CD14-positive monocyte (primary cell): ENCODE data around the gene BAX. TPM values are rescaled to one million over a fixed set of nuclear protein-coding genes. Genes with fewer than 3 reads are reported as not detected.

ENCODE experiments used
- DNase-seq, 3 donors: peaks; one replicate each; pipeline ENCODE4 v3.0.0-alpha.2; 2011 to 2022
- H2AFZ ChIP-seq: 2 replicates; pipeline ENCODE4 v1.6.0; 2012; ENCODE audit warnings: mild to moderate bottlenecking, low read depth, low read length, inconsistent platforms; ENCODE audit not compliant: insufficient read depth, poor library complexity, severe bottlenecking
- H3K27ac ChIP-seq, 2 donors: 1 replicate in 1 of 2; 2 replicates in 1 of 2; pipeline ENCODE4 v1.5.1; 2012 to 2013; ENCODE audit warnings: low read length in 2 of 2, control low read depth in 1 of 2, inconsistent platforms in 1 of 2, low read depth in 1 of 2, mild to moderate bottlenecking in 1 of 2
- H3K27me3 ChIP-seq, 2 donors: one replicate each; pipeline versions ENCODE4 v1.6.0 to v1.6.1; 2011 to 2013; ENCODE audit warnings: low read length in 2 of 2; ENCODE audit not compliant: control insufficient read depth in 2 of 2, insufficient read depth in 2 of 2
- H3K36me3 ChIP-seq, 2 donors: replicated peaks in 1 of 2; 1 replicate in 1 of 2; 2 replicates in 1 of 2; pipeline versions ENCODE4 v1.5.1 to v1.6.1; 2012 to 2013; ENCODE audit warnings: low read length in 2 of 2, control low read depth in 1 of 2, inconsistent platforms in 1 of 2, mild to moderate bottlenecking in 1 of 2; ENCODE audit not compliant: insufficient read depth in 2 of 2, control insufficient read depth in 1 of 2
- H3K4me1 ChIP-seq, 2 donors: 1 replicate in 1 of 2; 2 replicates in 1 of 2; pipeline versions ENCODE4 v1.5.1 to v1.6.1; 2012 to 2013; ENCODE audit warnings: low read length in 2 of 2, control low read depth in 1 of 2, inconsistent platforms in 1 of 2, mild to moderate bottlenecking in 1 of 2, moderate library complexity in 1 of 2; ENCODE audit not compliant: insufficient read depth in 2 of 2, control insufficient read depth in 1 of 2
- H3K4me2 ChIP-seq: replicated peaks from 2 replicates; pipeline ENCODE3; 2012; ENCODE audit warnings: low read length, moderate library complexity, mild to moderate bottlenecking; ENCODE audit not compliant: poor library complexity, severe bottlenecking; ENCODE audit errors: extremely low read depth
- H3K4me3 ChIP-seq, 3 experiments: fragments of 200-600 bp in 1 of 3; sonication (generic) in 1 of 3; replicated peaks in 1 of 3; 1 replicate in 2 of 3; 2 replicates in 1 of 3; pipeline ENCODE4 v1.5.1; 2011 to 2013; ENCODE audit warnings: low read length in 3 of 3, mild to moderate bottlenecking in 3 of 3, control low read depth in 2 of 3, low read depth in 2 of 3, inconsistent platforms in 1 of 3, moderate library complexity in 1 of 3
- H3K79me2 ChIP-seq: 2 replicates; pipeline ENCODE4 v1.6.0; 2012; ENCODE audit warnings: mild to moderate bottlenecking, control low read depth, inconsistent platforms, low read length, moderate library complexity; ENCODE audit not compliant: insufficient read depth
- H3K9ac ChIP-seq: 2 replicates; pipeline ENCODE4 v1.6.0; 2017; ENCODE audit warnings: low read length, mild to moderate bottlenecking; ENCODE audit not compliant: insufficient read depth, poor library complexity, severe bottlenecking
- H3K9me3 ChIP-seq, 2 donors: replicated peaks in 1 of 2; 1 replicate in 1 of 2; 2 replicates in 1 of 2; pipeline versions ENCODE4 v1.5.1 to v1.6.1; 2012 to 2013; ENCODE audit warnings: low read length in 2 of 2, control low read depth in 1 of 2; ENCODE audit not compliant: control insufficient read depth in 1 of 2, insufficient read depth in 1 of 2
- H4K20me1 ChIP-seq: 2 replicates; pipeline ENCODE4 v1.6.0; 2012; ENCODE audit warnings: mild to moderate bottlenecking, low read length, control low read depth, moderate library complexity; ENCODE audit not compliant: insufficient read depth
- H3K27ac Mint-ChIP-seq, 7 donors: one replicate each; pipeline ENCODE4 v1.8.0; 2020; ENCODE audit warnings: mild to moderate bottlenecking in 7 of 7, mixed read lengths in 7 of 7, moderate library complexity in 6 of 7, inconsistent platforms in 2 of 7
- H3K27me3 Mint-ChIP-seq, 3 donors: one replicate each; pipeline ENCODE4 v1.8.0; 2021 to 2022; ENCODE audit warnings: low read depth in 3 of 3, mild to moderate bottlenecking in 3 of 3, mixed read lengths in 3 of 3, moderate library complexity in 3 of 3, inconsistent platforms in 1 of 3
- H3K36me3 Mint-ChIP-seq, 2 donors: one replicate each; pipeline ENCODE4 v1.8.0; 2020; ENCODE audit warnings: mixed read lengths in 2 of 2, inconsistent platforms in 1 of 2, mild to moderate bottlenecking in 1 of 2
- H3K4me1 Mint-ChIP-seq: one replicate; pipeline ENCODE4 v1.8.0; 2020; ENCODE audit warnings: mild to moderate bottlenecking, mixed read lengths
- H3K4me3 Mint-ChIP-seq, 2 donors: one replicate each; pipeline ENCODE4 v1.8.0; 2020; ENCODE audit warnings: mild to moderate bottlenecking in 2 of 2, mixed read lengths in 2 of 2, moderate library complexity in 1 of 2
- H3K9me3 Mint-ChIP-seq, 7 donors: one replicate each; pipeline ENCODE4 v1.8.0; 2020 to 2022; ENCODE audit warnings: mixed read lengths in 7 of 7, mild to moderate bottlenecking in 6 of 7, moderate library complexity in 6 of 7, inconsistent platforms in 2 of 7
- CTCF ChIP-seq: fragments of 200-600 bp; IDR thresholded peaks from one replicate; pipeline ENCODE4 v1.8.0; 2022; ENCODE audit warnings: antibody characterized with exemption, mild to moderate bottlenecking
- WGBS: methylation state at CpG from one replicate; pipeline ENCODE4 v1.1.5; 2013; ENCODE audit warnings: missing lambda C conversion rate; ENCODE audit not compliant: insufficient coverage; 5-methylcytosine and 5-hydroxymethylcytosine counted together
- intact Hi-C, 2 donors: fragments of 100-400 bp; cut with micrococcal nuclease; formaldehyde crosslinking; loops; one replicate each; pipeline versions ENCODE4 v1.15.0 to v1.15.1; 2023
- polyA plus RNA-seq, 3 donors: library from polyadenylated mRNA; depleted of rRNA in 1 of 3; unstranded in 2 of 3; stranded (reverse) in 1 of 3; fragments of 300-500 nt in 2 of 3; fragments of >200 nt in 1 of 3; fragmentation: Illumina TruSeq in 2 of 3; gene quantifications; 1 replicate in 2 of 3; 2 replicates in 1 of 3; pipeline ENCODE4 v1.2.3, GENCODE V29; 2012 to 2021

Gene BAX
- polyA plus RNA-seq, 3 donors, result 69.2 to 135 (median 80.5) TPM

DNA sequence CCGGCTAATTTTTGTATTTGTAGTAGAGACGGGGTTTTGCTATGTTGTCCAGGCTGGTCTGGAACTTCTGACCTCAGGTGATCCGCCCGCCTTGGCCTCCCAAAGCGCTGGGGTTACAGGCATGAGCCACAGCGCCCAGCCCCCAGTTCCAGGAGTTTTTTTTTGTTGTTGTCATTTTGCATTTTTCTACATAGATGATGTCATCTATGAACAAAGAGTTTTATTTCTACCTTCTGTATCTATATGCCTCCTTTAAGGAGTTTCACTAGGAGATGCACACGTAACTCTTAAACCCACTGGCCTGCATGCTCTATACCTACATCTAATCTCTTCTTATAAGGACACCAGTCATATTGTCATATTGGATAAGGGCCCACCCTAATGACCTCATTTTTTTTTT is 16.4 kb upstream of the BAX start:
- no peak overlapping the region for H2AFZ ChIP-seq
- no peak overlapping the region for H3K9ac ChIP-seq
- 88% methylated on average over 2 of the region's 7 CpGs for WGBS
- no peaks in the 10 kb centered on the region for H3K79me2 ChIP-seq
- H3K36me3 Mint-ChIP-seq, result no peaks in the 10 kb centered on the region
- TF ChIP-seq CTCF, result no peak
- intact Hi-C loops, result no loop called here
- H3K9me3 Mint-ChIP-seq, result peaks cover 0 to 22% (median 14%) of the 10 kb centered on the region in 7 donors
- H3K27me3 ChIP-seq, result peaks cover 3 to 12% of the 10 kb centered on the region in 2 donors
- no peak overlapping the region for H3K4me3 Mint-ChIP-seq
- no peak overlapping the region for H3K27ac ChIP-seq
- H3K27me3 Mint-ChIP-seq, result peaks cover 18 to 22% (median 20%) of the 10 kb centered on the region in 3 donors
- no peak for DNase-seq
- H3K27ac Mint-ChIP-seq, result no peak overlapping the region
- H3K4me3 ChIP-seq, result no peak overlapping the region
- peaks cover 11% of the 10 kb centered on the region for H3K4me1 Mint-ChIP-seq
- no peak overlapping the region for H3K4me2 ChIP-seq
- peaks cover 6 to 14% of the 10 kb centered on the region in 2 donors for H3K4me1 ChIP-seq
- no peaks in the 10 kb centered on the region for H3K36me3 ChIP-seq
- H4K20me1 ChIP-seq, result no peaks in the 10 kb centered on the region
- H3K9me3 ChIP-seq, result peaks cover 4 to 11% of the 10 kb centered on the region in 2 donors

DNA sequence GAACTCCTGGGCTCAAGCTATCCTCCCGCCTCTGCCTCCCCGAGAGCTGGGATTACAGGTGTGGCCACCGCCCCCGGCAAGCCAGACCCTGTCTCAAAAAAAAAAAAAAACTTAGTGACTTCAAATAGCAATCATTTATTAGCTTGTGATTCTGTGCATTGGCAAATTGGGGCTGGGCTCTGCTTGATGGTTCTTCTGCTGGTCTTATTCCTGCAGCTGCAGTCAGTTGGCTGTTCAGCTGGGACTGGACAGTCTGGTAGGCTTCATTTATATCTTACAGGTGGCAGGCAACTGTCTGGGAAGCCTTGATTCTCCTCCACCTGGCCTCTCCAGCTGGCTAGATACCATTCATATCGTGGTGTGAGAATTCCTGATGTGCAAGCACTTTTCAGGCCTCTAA is 13.8 kb upstream of the BAX start:
- Histone ChIP-seq H3K9me3 (peaks cover 4 to 11% of the 10 kb centered on the region in 2 donors), H2AFZ (no peak overlapping the region), H3K36me3 (no peaks in the 10 kb centered on the region), H3K4me3 (no peak overlapping the region), H3K9ac (no peak overlapping the region), H3K4me1 (peaks cover 0 to 4% of the 10 kb centered on the region in 2 donors), H4K20me1 (no peaks in the 10 kb centered on the region), H3K27me3 (no peaks in the 10 kb centered on the region), H3K79me2 (no peaks in the 10 kb centered on the region), H3K4me2 (no peak overlapping the region), H3K27ac (no peak overlapping the region)
- peaks cover 0 to 18% (median 14%) of the 10 kb centered on the region in 7 donors for H3K9me3 Mint-ChIP-seq
- H3K36me3 Mint-ChIP-seq, result no peaks in the 10 kb centered on the region
- TF ChIP-seq CTCF, result no peak
- intact Hi-C loops, result no loop called here
- 94% methylated on average over 2 of the region's 5 CpGs for WGBS
- H3K4me3 Mint-ChIP-seq, result no peak overlapping the region
- H3K4me1 Mint-ChIP-seq, result peaks cover 4% of the 10 kb centered on the region
- H3K27ac Mint-ChIP-seq, result no peak overlapping the region
- DNase-seq, result no peak
- peaks cover 0 to 8% (median 6%) of the 10 kb centered on the region in 3 donors for H3K27me3 Mint-ChIP-seq
